Hematopoietic multipotent progenitor cell treated with erythropoietin and hydrocortisone succinate and interleukin-3 and kit ligand, for 17 days (in vitro differentiated cells): ENCODE data around the gene KCNN3.

Experiments used
- DNase-seq: peaks from one replicate; pipeline ENCODE4 v3.0.0-alpha.2; 2015; ENCODE audit warnings: low spot score

Gene KCNN3

GRCh38 chr1:154813846-154814505 lies 56.1 kb downstream of the KCNN3 start:
- no peak for DNase-seq

GRCh38 chr1:154813300-154813816 lies 56.7 kb downstream of the KCNN3 start:
- DNase-seq, result no peak

- no peak for DNase-seq
These were observed 57.2 kb downstream of the KCNN3 start for GRCh38 chr1:154812877-154813276.

- DNase-seq, result no peak
These were observed 59.5 kb downstream of the KCNN3 start for GRCh38 chr1:154810571-154810970.

- no peak for DNase-seq
These were observed 60.4 kb downstream of the KCNN3 start for GRCh38 chr1:154809436-154810413.

- DNase-seq, result no peak
These were observed 61.2 kb downstream of the KCNN3 start for GRCh38 chr1:154808909-154809262.

- no peak for DNase-seq
These were observed 61.7 kb downstream of the KCNN3 start for GRCh38 chr1:154808261-154808908.

- DNase-seq, result no peak
These were observed 63.0 kb downstream of the KCNN3 start for GRCh38 chr1:154807048-154807591.

- no peak for DNase-seq
These were observed 63.7 kb downstream of the KCNN3 start for GRCh38 chr1:154806333-154806732.

- DNase-seq, result no peak
These were observed 66.8 kb downstream of the KCNN3 start for GRCh38 chr1:154802982-154803920.

GRCh38 chr1:154802336-154802969 lies 67.6 kb downstream of the KCNN3 start:
- DNase-seq, result no peak

- DNase-seq, result no peak
These were observed 68.7 kb downstream of the KCNN3 start for GRCh38 chr1:154801234-154802011.

GRCh38 chr1:154799188-154799587 lies 70.9 kb downstream of the KCNN3 start:
- DNase-seq, result no peak

GRCh38 chr1:154798645-154799044 lies 71.4 kb downstream of the KCNN3 start:
- DNase-seq, result no peak

- no peak for DNase-seq
These were observed 72.9 kb downstream of the KCNN3 start for GRCh38 chr1:154797175-154797574.

- no peak for DNase-seq
These were observed 73.7 kb downstream of the KCNN3 start for GRCh38 chr1:154796303-154796892.

- DNase-seq, result no peak
These were observed 75.5 kb downstream of the KCNN3 start for GRCh38 chr1:154794608-154795007.

- DNase-seq, result no peak
These were observed 76.4 kb downstream of the KCNN3 start for GRCh38 chr1:154793685-154794084.

- no peak for DNase-seq
These were observed 77.2 kb downstream of the KCNN3 start for GRCh38 chr1:154792899-154793298.
